ENCODE measurements around the gene MTF2. TPM values are rescaled to one million over a fixed set of nuclear protein-coding genes. Genes with fewer than 3 reads are reported as not detected.

The MTF2 gene
- total and polyA plus RNA-seq, 9 of the 15 experiments (the other 6 are each of a cell fraction or from before 2014, with no cell fraction given), result 29.3 to 124 (median 57.7) TPM

DNA sequence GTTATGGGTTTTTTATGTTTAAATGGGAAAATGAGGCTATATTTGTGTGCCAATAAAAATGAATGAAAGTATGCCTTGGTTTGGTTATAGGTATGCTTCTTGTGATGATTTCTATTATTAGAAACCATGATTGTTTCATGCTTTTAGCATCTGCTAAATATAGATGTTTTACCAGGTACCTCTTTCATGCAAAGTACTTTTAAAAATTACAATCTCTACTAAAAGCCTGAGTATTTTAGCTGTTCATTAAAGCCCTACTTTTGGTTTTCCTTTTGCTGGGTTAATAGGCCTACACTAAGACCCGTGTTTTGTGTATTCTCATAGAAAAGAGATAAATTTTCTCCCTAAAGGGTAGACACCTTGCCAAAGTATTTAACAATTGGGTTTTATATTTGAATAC, 32.0 kb downstream of the MTF2 start:
- DNase-seq (ENCODE audit: extremely low read depth in 1 of 4, low spot score in 3 of 4) (no peak), FAIRE-seq (no peak), ATAC-seq (no peak)
- Histone ChIP-seq H3K9me3 (replicated peaks; ENCODE audit: control insufficient read depth, insufficient read depth, low read depth, low read length) (peaks cover 6% of the 10 kb centered on the region), H3K27me3 (ENCODE audit: control insufficient read depth in 2 of 2, insufficient read depth in 2 of 2, low read length in 2 of 2) (no peaks in the 10 kb centered on the region), H3K4me2 (ENCODE audit: insufficient read depth, low read length) (no peak overlapping the region), H2AFZ (ENCODE audit: low read depth, low read length) (no peak overlapping the region), H3K27ac (ENCODE audit: extremely low read depth, low read depth, low read length) (peak overlapping the region; percentile 1; the same call in 1 of the 3 replicates), H3K79me2 (ENCODE audit: control insufficient read depth, insufficient read depth, low read length) (peaks cover 79% of the 10 kb centered on the region), H3K4me1 (replicated peaks in 1 of 2; ENCODE audit: control insufficient read depth in 2 of 2, insufficient read depth in 2 of 2, low read length in 2 of 2) (0 out of 5 replicates have a peak, but pooled peaks cover 0 to 5% of the 10 kb centered on the region in 2 experiments), H3K4me3 (no peak overlapping the region), H3K9ac (ENCODE audit: insufficient read depth in 1 of 2, low read depth in 2 of 2, low read length in 2 of 2) (no peak overlapping the region), H3K9me1 (ENCODE audit: control insufficient read depth, insufficient read depth, low read length) (no peaks in the 10 kb centered on the region), H4K20me1 (replicated peaks; ENCODE audit: control insufficient read depth, insufficient read depth, low read length) (no peaks in the 10 kb centered on the region), H3K36me3 (ENCODE audit: control insufficient read depth, insufficient read depth, low read length) (peaks cover 55% of the 10 kb centered on the region)
- intact Hi-C loops (cut with micrococcal nuclease), result no loop called here
- ChIA-PET POLR2A (interaction anchor here (0.7 to 1.0 kb wide), 2 partner anchors 10 kb away, joined by 4 to 5 read pairs; no protein-coding TSS in a partner anchor), CTCF (ENCODE audit: low intra/inter-chr PET ratio) (no interaction called here)
- TF ChIP-seq SUPT5H (IDR thresholded peaks at IDR 0.05) (no peak), THRAP3 (IDR thresholded peaks at IDR 0.05; ENCODE audit: borderline replicate concordance) (no peak), TCF3 (CRISPR knock-in tag; IDR thresholded peaks at IDR 0.05) (no peak), NFRKB (IDR thresholded peaks at IDR 0.05; ENCODE audit: low read depth) (no peak), ILK (tag; IDR thresholded peaks at IDR 0.05; ENCODE audit: borderline replicate concordance, low read depth) (no peak), SNRNP70 (optimal IDR thresholded peaks at IDR 0.05; ENCODE audit: low read depth, low read length) (no peak), IRF2 (CRISPR knock-in tag; IDR thresholded peaks at IDR 0.05) (no peak), MAFK (IDR thresholded peaks at IDR 0.05; ENCODE audit: low read length) (no peak), HNRNPUL1 (IDR thresholded peaks at IDR 0.05; ENCODE audit: low read length) (no peak), MBD2 (IDR thresholded peaks at IDR 0.05; ENCODE audit: borderline replicate concordance, low read depth) (no peak), ETS2 (tag; IDR thresholded peaks at IDR 0.05; ENCODE audit: borderline replicate concordance, poor library complexity, severe bottlenecking) (no peak), U2AF1 (optimal IDR thresholded peaks at IDR 0.05; ENCODE audit: low read depth, low read length) (no peak), BMI1 (IDR thresholded peaks at IDR 0.05; ENCODE audit: low read length) (no peak), SMAD4 (CRISPR knock-in tag; conservative IDR thresholded peaks at IDR 0.05) (no peak), SMAD1 (IDR thresholded peaks at IDR 0.05; ENCODE audit: low read depth, low read length, partially characterized antibody) (no peak), ZNF124 (CRISPR knock-in tag; IDR thresholded peaks at IDR 0.05) (no peak), TAL1 (IDR thresholded peaks at IDR 0.05) (no peak)
- TF ChIP-seq, protein P1, sequence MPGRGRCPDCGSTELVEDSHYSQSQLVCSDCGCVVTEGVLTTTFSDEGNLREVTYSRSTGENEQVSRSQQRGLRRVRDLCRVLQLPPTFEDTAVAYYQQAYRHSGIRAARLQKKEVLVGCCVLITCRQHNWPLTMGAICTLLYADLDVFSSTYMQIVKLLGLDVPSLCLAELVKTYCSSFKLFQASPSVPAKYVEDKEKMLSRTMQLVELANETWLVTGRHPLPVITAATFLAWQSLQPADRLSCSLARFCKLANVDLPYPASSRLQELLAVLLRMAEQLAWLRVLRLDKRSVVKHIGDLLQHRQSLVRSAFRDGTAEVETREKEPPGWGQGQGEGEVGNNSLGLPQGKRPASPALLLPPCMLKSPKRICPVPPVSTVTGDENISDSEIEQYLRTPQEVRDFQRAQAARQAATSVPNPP (IDR thresholded peaks at IDR 0.05; ENCODE audit: borderline replicate concordance, insufficient read depth, insufficient read length), result no peak
- TF ChIP-seq, protein P2, sequence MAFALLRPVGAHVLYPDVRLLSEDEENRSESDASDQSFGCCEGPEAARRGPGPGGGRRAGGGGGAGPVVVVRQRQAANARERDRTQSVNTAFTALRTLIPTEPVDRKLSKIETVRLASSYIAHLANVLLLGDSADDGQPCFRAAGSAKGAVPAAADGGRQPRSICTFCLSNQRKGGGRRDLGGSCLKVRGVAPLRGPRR (CRISPR knock-in tag; IDR thresholded peaks at IDR 0.05), result no peak
- TF ChIP-seq, protein P3, sequence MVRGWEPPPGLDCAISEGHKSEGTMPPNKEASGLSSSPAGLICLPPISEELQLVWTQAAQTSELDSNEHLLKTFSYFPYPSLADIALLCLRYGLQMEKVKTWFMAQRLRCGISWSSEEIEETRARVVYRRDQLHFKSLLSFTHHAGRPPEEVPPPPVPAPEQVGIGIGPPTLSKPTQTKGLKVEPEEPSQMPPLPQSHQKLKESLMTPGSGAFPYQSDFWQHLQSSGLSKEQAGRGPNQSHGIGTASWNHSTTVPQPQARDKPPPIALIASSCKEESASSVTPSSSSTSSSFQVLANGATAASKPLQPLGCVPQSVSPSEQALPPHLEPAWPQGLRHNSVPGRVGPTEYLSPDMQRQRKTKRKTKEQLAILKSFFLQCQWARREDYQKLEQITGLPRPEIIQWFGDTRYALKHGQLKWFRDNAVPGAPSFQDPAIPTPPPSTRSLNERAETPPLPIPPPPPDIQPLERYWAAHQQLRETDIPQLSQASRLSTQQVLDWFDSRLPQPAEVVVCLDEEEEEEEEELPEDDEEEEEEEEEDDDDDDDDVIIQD (CRISPR knock-in tag; IDR thresholded peaks at IDR 0.05), result no peak
- 67% methylated on average over 1 of the region's 1 CpG for WGBS (ENCODE audit: insufficient coverage, low coverage, missing lambda C conversion rate)
- in situ Hi-C loops (cut with MboI), result no loop called here
- no TSS peak for BruUV-seq (replicated peaks)

All from K562 (cell line).